Measurements from ENCODE around the gene MTG1. TPM values are rescaled to one million over a fixed set of nuclear protein-coding genes. Genes with fewer than 3 reads are reported as not detected.
"Not testable (repeated sequence)": the region's sequence is repeated elsewhere in the genome, so short reads cannot be mapped to it uniquely, and the experiment has no call there.

The MTG1 gene
- polyA plus RNA-seq, 4 donors = 63.9 to 73.6 (median 67.1) TPM

DNA sequence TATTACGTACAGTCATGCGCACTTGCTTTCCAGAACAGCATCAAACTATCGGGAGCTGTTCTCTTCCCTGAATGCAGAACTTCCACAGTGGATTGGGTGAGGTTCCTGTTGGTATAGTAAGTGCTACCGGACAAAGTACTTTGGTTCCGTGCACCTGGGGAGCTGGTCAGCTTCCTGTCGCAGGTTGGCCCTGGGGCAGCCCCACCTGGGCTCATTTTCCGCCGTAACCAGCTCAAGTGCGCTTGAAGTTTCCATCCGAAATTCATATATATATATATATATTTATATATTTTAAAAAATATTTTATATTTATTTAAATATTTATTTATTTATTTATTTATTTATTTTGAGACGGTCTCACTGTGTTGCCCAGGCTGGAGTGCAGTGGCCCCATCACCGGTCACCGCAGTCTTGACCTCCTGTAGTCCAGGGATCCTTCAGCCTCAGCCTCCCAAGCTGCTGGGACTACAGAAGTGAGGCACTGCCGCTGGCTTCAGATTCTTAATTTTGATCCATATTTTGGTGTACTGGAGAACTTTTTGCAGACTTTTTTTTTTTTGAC, 66.3 kb downstream of the MTG1 start:
- no peak for DNase-seq (ENCODE audit: low read depth in 4 of 4, low spot score in 3 of 4)

DNA sequence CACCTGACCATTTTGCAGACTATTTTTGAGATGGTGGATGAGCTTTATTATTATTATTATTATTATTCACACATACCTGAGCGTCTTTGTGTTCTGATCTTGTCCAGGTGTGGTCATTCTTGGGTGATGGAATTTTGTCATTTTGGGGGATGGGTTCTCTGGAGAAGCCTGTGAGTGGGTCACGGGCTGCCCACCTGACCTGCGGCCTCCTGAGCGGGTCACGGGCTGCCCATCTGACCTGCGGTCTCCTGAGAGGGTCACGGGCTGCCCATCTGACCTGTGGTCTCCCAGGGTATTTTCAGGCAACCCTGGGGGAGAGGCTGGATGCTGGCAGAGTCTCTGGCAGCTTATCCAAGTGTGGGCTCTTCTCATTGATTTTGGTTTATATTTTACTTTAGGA, 67.1 kb downstream of the MTG1 start:
- no peak for DNase-seq (ENCODE audit: low read depth in 4 of 4, low spot score in 3 of 4)

DNA sequence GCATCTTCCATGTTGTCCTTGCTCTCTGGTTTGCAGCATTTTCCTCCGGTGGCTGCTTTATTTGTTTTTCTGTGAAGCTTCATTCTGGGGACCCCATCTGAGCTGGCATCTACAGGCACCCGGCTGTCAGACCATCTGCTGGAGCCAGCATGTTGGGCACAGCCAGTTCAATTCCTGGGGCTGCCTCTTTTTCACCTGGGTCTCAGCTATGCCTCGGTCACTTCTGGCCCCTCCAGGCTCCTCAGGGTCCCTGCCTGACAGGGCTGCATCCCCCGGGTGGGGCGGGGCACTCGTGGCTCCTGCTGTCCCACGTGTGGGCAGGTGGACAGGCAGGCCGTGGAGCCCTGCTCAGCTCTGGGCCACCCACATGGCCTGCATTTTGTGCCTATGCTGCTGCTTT, 67.9 kb downstream of the MTG1 start:
- no peak for DNase-seq (ENCODE audit: low read depth in 4 of 4, low spot score in 3 of 4)

DNA sequence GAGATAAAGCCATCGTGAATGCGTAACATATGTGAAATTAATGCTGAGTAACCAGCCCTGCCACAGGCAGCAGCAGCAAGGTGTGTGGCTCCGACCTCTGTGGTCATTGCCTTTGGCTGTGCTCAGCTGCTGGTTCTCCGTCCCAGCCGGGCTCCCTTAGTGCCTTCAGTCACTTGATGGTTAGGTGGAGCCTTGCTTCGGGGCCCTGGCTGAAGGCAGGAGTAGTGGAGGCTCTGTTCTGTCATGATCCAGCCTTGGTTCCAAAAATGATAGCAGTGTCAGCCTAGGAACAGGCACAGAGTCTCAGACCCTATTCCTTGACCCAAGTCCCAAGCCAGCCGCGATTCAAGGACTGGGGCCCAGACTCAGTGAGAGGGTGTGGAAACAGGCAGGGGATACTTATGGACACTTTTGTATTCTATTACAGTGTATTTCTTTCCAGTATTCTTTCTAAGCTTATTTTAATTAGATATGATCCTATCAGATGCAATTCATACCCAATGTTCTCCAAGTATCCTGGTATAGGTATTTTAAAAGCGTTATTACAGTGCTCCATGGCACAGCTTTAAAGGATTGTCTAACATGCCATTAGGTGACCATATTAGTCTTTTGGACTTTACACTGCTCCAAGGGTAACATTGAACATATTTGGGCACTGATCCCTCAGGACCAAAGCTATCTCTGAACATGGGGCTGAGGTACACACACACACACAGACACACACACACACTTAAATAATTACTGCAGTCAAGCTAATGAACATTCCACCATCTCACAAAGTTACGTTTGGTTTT, 68.8 kb downstream of the MTG1 start:
- DNase-seq (ENCODE audit: low read depth in 4 of 4, low spot score in 3 of 4) = no peak

DNA sequence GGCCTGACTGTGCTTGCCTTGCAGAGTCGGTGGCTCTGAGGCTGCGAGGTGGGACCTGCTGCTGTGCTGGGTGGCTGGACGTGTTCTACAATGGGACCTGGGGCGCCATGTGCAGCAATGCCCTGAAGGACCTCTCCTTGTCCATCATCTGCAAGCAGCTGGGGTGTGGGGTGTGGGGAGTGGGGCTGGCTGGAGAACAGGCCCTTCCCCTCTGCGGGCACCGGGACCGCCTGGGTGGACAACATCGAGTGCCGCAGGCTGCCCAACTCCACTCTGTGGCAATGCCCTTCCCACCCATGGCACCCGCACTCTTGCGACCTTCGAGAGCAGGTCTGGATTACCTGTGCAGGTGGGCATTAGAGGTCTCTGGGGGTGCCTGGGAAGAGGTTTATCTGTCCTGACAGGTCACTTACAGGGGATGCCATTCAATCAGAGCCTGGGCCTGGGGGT, 70.7 kb downstream of the MTG1 start:
- DNase-seq (ENCODE audit: low read depth in 4 of 4, low spot score in 3 of 4) = no peak

DNA sequence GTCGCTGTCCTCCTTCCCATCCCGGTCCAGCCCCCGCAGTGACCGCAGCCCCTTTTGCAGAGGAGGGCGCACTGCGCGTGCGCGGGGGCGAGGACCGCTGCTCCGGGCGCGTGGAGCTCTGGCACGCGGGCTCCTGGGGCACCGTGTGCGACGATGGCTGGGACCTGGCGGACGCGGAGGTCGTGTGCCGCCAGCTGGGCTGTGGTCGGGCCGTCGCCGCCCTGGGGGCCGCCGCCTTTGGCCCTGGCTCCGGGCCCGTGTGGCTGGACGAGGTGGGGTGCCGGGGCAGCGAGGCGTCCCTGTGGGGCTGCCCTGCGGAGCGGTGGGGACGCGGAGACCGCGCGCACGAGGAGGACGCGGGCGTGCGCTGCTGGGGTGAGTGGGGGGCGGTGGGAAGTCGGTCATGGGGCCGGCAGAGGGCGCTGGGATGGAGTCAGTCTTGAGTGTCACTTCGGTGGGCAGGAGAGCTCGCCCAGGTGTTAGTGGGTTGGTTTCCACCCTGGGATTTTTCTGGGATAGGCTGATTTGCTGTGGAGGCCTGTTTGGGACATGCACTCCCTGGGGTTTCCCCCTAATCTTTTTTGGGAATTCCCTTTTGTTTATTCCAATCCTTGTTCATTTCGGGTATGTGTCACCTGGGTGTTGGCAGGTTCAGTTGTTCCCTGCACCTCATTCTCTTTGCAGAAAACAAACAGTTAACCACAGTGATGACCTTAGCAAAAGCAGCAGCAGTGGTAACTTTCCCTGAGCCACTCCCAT, 71.4 kb downstream of the MTG1 start:
- DNase-seq (ENCODE audit: low read depth in 4 of 4, low spot score in 3 of 4) = no peak

DNA sequence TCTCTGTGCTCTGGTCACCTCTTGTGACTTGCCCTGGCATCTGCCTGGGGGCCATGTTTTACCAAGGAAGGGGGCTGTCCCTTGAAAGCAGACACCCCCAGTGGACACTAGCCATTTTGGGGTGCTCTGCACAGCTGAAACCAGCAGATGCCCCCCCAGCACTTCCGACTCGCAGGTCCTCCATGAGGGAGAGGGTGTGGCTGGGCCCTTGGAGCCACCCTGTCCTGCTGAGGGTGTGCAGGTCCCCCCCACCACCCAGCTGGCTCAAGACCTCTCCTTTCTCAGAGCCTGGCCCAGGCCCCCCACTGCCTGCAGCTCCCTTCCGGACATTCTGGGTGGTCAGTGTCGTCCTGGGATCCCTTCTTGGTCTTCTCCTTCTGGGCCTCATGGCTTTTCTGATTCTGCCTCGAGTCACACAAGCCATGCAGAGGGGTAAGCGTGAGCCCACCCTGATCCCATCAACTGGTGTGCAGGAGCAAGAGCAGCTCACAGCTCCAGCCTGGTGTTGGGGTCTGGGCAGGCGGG, 72.1 kb downstream of the MTG1 start:
- DNase-seq (ENCODE audit: low read depth in 4 of 4, low spot score in 3 of 4) = no peak

DNA sequence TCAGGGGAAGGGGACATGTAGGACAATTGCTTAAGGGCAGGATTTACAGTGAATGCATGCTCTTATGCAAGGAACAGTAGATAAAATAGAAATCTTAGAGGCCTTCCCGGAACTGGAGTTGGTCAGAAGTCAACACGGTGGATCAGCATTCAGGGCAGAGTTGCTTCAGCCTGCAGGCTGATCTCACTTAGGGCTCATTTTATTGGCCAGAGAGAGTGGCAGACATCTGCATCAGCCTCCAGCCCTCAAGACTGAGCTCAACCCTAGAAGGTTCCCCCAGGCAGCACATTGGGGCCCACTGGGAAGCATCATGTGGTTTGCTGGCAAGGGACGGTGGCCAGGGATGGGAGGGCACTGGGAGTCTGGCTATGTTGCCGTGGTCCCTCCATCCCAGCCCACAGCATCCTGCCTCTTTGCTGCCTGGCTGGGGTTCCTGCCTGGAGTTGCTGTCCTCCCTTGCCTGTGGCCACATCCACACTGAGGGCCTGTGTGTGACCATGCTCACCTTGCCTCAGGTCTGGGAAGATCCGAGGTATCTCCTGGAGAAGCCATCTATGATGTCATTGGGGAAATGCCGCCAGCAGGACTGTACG, 72.8 kb downstream of the MTG1 start:
- DNase-seq (ENCODE audit: low read depth in 4 of 4, low spot score in 3 of 4) = no peak

DNA sequence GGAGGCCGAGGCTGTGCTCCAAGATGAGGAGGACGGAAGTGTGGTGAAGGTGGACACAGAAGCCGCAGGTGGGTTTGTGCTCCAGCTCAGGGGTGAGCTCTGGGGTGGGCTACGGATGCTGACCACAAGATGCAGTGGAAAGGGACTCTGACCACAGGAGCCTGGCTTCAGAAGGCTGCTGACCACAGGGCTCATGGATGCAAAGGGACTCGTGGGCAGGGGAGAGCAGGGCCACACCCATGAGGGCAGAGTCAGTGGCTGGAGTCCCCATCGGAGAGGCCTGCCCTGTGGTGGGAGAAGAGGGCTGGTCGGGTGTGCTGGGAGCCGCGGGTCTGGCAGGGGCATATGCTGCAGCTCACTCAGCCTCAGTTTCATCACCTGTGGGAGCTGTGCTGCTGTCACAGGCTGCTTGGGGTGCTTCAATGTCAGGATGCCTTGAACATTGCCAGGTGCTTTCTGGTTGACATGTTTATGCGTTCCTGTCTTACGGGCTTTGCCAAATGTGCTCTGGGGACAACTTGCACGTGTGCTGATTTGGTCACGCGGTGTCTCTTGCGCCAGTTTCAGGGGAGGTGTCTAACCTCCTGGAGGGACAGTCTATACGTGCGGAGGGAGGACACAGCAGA, 73.4 kb downstream of the MTG1 start:
- DNase-seq (ENCODE audit: low read depth in 4 of 4, low spot score in 3 of 4) = no peak

DNA sequence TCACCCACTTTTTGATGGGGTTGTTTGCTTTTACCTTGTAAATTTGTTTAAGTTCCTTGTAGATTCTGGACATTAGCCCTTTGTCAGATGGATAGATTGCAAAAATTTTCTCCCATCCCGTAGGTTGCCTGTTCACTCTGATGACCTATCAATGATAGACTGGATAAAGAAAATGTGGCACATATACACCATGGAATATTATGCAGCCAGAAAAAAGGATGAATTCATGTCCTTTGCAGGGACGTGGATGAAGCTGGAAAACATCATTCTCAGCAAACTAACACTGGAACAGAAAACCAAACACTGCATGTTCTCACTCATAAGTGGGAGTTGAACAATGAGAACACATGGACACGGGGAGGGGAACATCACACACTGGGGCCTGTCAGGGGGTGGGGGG, 75.2 kb downstream of the MTG1 start:
- not testable (repeated sequence) for DNase-seq (ENCODE audit: low read depth in 4 of 4, low spot score in 3 of 4)

DNA sequence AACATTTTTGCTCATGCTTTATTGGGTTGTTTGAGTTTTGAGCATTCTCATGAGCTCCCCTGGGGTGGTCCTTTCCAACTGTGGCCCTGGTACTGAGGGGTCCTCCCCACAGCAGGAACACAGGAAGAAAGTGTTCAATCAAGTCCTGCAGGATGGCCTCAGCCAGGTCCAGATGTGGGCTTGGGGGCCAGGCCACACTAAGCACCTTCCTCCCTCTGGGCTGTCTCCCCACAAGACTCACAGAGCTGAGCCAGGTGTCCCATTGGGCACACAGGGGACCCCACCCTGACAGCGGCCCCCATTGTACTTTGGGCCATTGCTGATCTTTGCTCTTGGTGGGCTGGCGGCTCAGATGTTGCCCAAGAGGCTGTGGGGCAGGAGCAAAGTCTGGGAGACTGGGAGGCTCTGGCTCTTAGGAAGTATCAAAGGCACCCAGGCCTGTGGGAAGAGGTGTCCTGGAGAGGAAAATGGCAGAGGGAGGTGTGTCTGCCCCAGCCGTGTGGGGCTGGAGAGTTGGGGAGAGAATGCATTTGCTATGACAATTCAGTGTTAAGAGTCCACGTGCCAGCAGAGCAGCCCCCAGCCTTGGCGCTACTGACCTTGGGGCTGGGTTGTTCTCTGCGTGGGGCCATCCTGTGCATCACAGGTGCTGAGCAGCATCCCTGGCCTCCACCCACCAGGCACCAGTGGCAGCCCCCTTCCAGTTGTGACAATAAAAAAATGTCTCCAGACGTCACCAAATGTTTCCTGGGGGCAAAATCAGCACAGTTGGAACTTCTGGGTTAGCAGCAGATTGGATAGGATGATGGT, 77.5 kb downstream of the MTG1 start:
- no peak for DNase-seq (ENCODE audit: low read depth in 4 of 4, low spot score in 3 of 4)

Other genes starting within 250 kb of the MTG1 start
- gene KNDC1, start 233.9 kb upstream of the MTG1 start, polyA plus RNA-seq (ENCODE audit: insufficient read length in 4 of 4) = 1 to 10 TPM; 5.9 to 9.9 (median 7.1) TPM
- under 1 TPM in 1 of 4 donors, not detected in 3; 0.26 TPM for gene UTF1, start 163.9 kb upstream of the MTG1 start, polyA plus RNA-seq (ENCODE audit: insufficient read length in 4 of 4)
- under 1 TPM; 0.06 to 0.24 (median 0.18) TPM for gene VENTX, start 156.3 kb upstream of the MTG1 start, polyA plus RNA-seq (ENCODE audit: insufficient read length in 4 of 4)
- 1 to 10 TPM; 2.2 to 2.7 (median 2.5) TPM for gene ADAM8, start 117.3 kb upstream of the MTG1 start, polyA plus RNA-seq (ENCODE audit: insufficient read length in 4 of 4)
- 10 to 100 TPM; 59.3 to 66.0 (median 62.4) TPM for gene TUBGCP2, start 85.3 kb upstream of the MTG1 start, polyA plus RNA-seq (ENCODE audit: insufficient read length in 4 of 4)
- 10 to 100 TPM; 32.9 to 41.8 (median 38.8) TPM for gene ZNF511, start 85.2 kb upstream of the MTG1 start, polyA plus RNA-seq (ENCODE audit: insufficient read length in 4 of 4)
- gene CALY, start 57.3 kb upstream of the MTG1 start, polyA plus RNA-seq (ENCODE audit: insufficient read length in 4 of 4) = under 1 TPM in 3 of 4 donors, not detected in 1; 0.19 to 0.38 (median 0.21) TPM
- gene PRAP1, start 46.8 kb upstream of the MTG1 start, polyA plus RNA-seq (ENCODE audit: insufficient read length in 4 of 4) = 1 to 10 TPM; 2.4 to 5.7 (median 4.0) TPM
- 10 to 100 TPM; 14.7 to 28.7 (median 18.1) TPM for gene FUOM, start 36.1 kb upstream of the MTG1 start, polyA plus RNA-seq (ENCODE audit: insufficient read length in 4 of 4)
- gene ECHS1, start 20.8 kb upstream of the MTG1 start, polyA plus RNA-seq (ENCODE audit: insufficient read length in 4 of 4) = 100 to 1,000 TPM; 140 to 163 (median 150) TPM
- 1 to 10 TPM; 5.5 to 7.6 (median 5.8) TPM for gene PAOX, start 14.9 kb upstream of the MTG1 start, polyA plus RNA-seq (ENCODE audit: insufficient read length in 4 of 4)
- 1 to 10 TPM; 3.9 to 5.1 (median 4.5) TPM for gene SPRN, start 30.5 kb downstream of the MTG1 start, polyA plus RNA-seq (ENCODE audit: insufficient read length in 4 of 4)
- gene SCART1, start 59.8 kb downstream of the MTG1 start, polyA plus RNA-seq (ENCODE audit: insufficient read length in 4 of 4) = 1 to 10 TPM; 1.1 to 2.8 (median 1.7) TPM
- gene CYP2E1, start 133.2 kb downstream of the MTG1 start, polyA plus RNA-seq (ENCODE audit: insufficient read length in 4 of 4) = 1 to 10 TPM in 3 of 4 donors, under 1 TPM in 1; 0.46 to 2.5 (median 1.7) TPM
- under 1 TPM in 3 of 4 donors, not detected in 1; 0.22 to 0.65 (median 0.42) TPM for gene SYCE1, start 171.4 kb downstream of the MTG1 start, polyA plus RNA-seq (ENCODE audit: insufficient read length in 4 of 4)
- not detected for gene FRG2B, start 232.6 kb downstream of the MTG1 start, polyA plus RNA-seq (ENCODE audit: insufficient read length in 4 of 4)